ENCODE measurements around the gene GFER. TPM values are rescaled to one million over a fixed set of nuclear protein-coding genes. Genes with fewer than 3 reads are reported as not detected.
"Not testable (repeated sequence)": the region's sequence is repeated elsewhere in the genome, so short reads cannot be mapped to it uniquely, and the experiment has no call there.

Gene GFER
- total RNA-seq, 4 donors from 2014 or later = 12.8 to 45.6 (median 25.1) TPM

- TF ChIP-seq POLR2A (IDR thresholded peaks at IDR 0.05) = no peak
- no peak for TF ChIP-seq POLR2AphosphoS5 (IDR thresholded peaks at IDR 0.05)
- TF ChIP-seq CTCF (IDR thresholded peaks at IDR 0.05) = no peak
- no peak for TF ChIP-seq EP300 (IDR thresholded peaks at IDR 0.05)
- Histone ChIP-seq H3K36me3 (peaks cover 0 to 18% of the 10 kb centered on the region in 2 donors), H3K4me3 (peak overlapping the region in 1 of 2 donors; percentile 49), H3K27ac (peak overlapping the region; percentile 45 to 92 (median 91)), H3K9me3 (no peaks in the 10 kb centered on the region), H3K27me3 (no peaks in the 10 kb centered on the region), H3K4me1 (peaks cover 0 to 83% (median 56%) of the 10 kb centered on the region in 3 donors)
- ATAC-seq = peak; percentile 17
- 60 to 80% methylated on average over 1 of the region's 15 CpGs for WGBS, 2 donors (ENCODE audit: low coverage in 1 of 2)
Measured at GRCh38 chr16:2032285-2033056, 48.5 kb downstream of the GFER start.

- peak; percentile 80 for ATAC-seq
- peaks cover 0 to 25% of the 10 kb centered on the region in 2 donors for H3K36me3 ChIP-seq
- H3K27ac ChIP-seq = peak overlapping the region; percentile 45 to 92 (median 91)
- H3K4me1 ChIP-seq = peaks cover 0 to 83% (median 59%) of the 10 kb centered on the region in 3 donors
- TF ChIP-seq CTCF (IDR thresholded peaks at IDR 0.05) (no peak), POLR2AphosphoS5 (IDR thresholded peaks at IDR 0.05) (peak; percentile 17), EP300 (IDR thresholded peaks at IDR 0.05) (no peak), POLR2A (IDR thresholded peaks at IDR 0.05) (peak; percentile 12 to 21)
- WGBS, 2 donors (ENCODE audit: low coverage in 1 of 2) = 0% methylated on average over 1 of the region's 37 CpGs; no CpG with 5 or more reads in 1 of the 2 donors
- peak overlapping the region; percentile 1 to 49 for H3K4me3 ChIP-seq
- H3K27me3 ChIP-seq = no peaks in the 10 kb centered on the region
- no peaks in the 10 kb centered on the region for H3K9me3 ChIP-seq
Measured at GRCh38 chr16:2033057-2033908, 49.3 kb downstream of the GFER start.

- ATAC-seq, H3K27me3 ChIP-seq, H3K9me3 ChIP-seq: not testable (repeated sequence)
- peak overlapping the region in 1 of 2 donors; percentile 49 for H3K4me3 ChIP-seq
- peaks cover 0 to 33% of the 10 kb centered on the region in 2 donors for H3K36me3 ChIP-seq
- peak overlapping the region; percentile 45 to 92 (median 91) for H3K27ac ChIP-seq
- H3K4me1 ChIP-seq = peaks cover 0 to 83% (median 61%) of the 10 kb centered on the region in 3 donors
- WGBS, 2 donors (ENCODE audit: low coverage in 1 of 2) = 2% methylated on average over 7 of the region's 32 CpGs; no CpG with 5 or more reads in 1 of the 2 donors
Measured at GRCh38 chr16:2033909-2034695, 50.1 kb downstream of the GFER start.

- TF ChIP-seq POLR2A (IDR thresholded peaks at IDR 0.05) (no peak), POLR2AphosphoS5 (IDR thresholded peaks at IDR 0.05) (no peak), EP300 (IDR thresholded peaks at IDR 0.05) (no peak), CTCF (IDR thresholded peaks at IDR 0.05) (no peak)
- peaks cover 0 to 85% (median 69%) of the 10 kb centered on the region in 3 donors for H3K4me1 ChIP-seq
- H3K9me3 ChIP-seq = no peaks in the 10 kb centered on the region
- H3K27ac ChIP-seq = peak overlapping the region in 3 of 4 donors; percentile 90 to 92 (median 92)
- WGBS, 2 donors (ENCODE audit: low coverage in 1 of 2) = no CpG with 5 or more reads among the region's 17 CpGs
- no peaks in the 10 kb centered on the region for H3K27me3 ChIP-seq
- no peak for ATAC-seq
- peaks cover 0 to 27% of the 10 kb centered on the region in 2 donors for H3K36me3 ChIP-seq
- H3K4me3 ChIP-seq = peak overlapping the region in 1 of 2 donors; percentile 49
Measured at GRCh38 chr16:2034696-2035430, 50.9 kb downstream of the GFER start.

All from gastroesophageal sphincter (tissue), 4 donors.